NCI-H345 treated with DMSO at 0.1 percent for 48 hours (cell line): Measurements from ENCODE around the gene XAF1.
"Not testable (repeated sequence)": the region's sequence is repeated elsewhere in the genome, so short reads cannot be mapped to it uniquely, and the experiment has no call there.

Source experiments
- DNase-seq: peaks from one replicate; lab custom pipeline; 2025; ENCODE audit not compliant: unreplicated experiment; lab: John Stamatoyannopoulos, UW

The XAF1 gene

GRCh38 chr17:6753006-6753445 lies 2.8 kb upstream of the XAF1 start:
- DNase-seq, result no peak

GRCh38 chr17:6753546-6753945 lies 2.3 kb upstream of the XAF1 start:
- no peak for DNase-seq

- no peak for DNase-seq
These were observed 565 bp upstream of the XAF1 start for GRCh38 chr17:6755281-6755680.

- no peak for DNase-seq
These were observed 682 bp downstream of the XAF1 start for GRCh38 chr17:6756425-6757031.

GRCh38 chr17:6757747-6758146 lies 1.9 kb downstream of the XAF1 start:
- no peak for DNase-seq

- DNase-seq, result no peak
These were observed 5.9 kb downstream of the XAF1 start for GRCh38 chr17:6761779-6762178.

GRCh38 chr17:6768447-6768846 lies 12.6 kb downstream of the XAF1 start:
- DNase-seq, result no peak

- no peak for DNase-seq
These were observed 16.2 kb downstream of the XAF1 start for GRCh38 chr17:6772016-6772415.

GRCh38 chr17:6774906-6775305 lies 19.1 kb downstream of the XAF1 start:
- DNase-seq, result not testable (repeated sequence)

- DNase-seq, result no peak
These were observed 20.1 kb downstream of the XAF1 start, which contains the start of gene FBXO39 for GRCh38 chr17:6775871-6776405. TSS of gene FBXO39 (plus strand) at chr17:6776215. CDS start at chr17:6779869, 3,654 bp downstream.

- DNase-seq, result no peak
These were observed 23.6 kb downstream of the XAF1 start for GRCh38 chr17:6779411-6779810.

- no peak for DNase-seq
These were observed 24.2 kb downstream of the XAF1 start for GRCh38 chr17:6780001-6780400.

- no peak for DNase-seq
These were observed 25.0 kb downstream of the XAF1 start for GRCh38 chr17:6780886-6781285.

GRCh38 chr17:6782244-6782643 lies 26.4 kb downstream of the XAF1 start:
- no peak for DNase-seq

- no peak for DNase-seq
These were observed 30.8 kb downstream of the XAF1 start for GRCh38 chr17:6786618-6787017.

- DNase-seq, result no peak
These were observed 31.3 kb downstream of the XAF1 start for GRCh38 chr17:6787081-6787693.

- no peak for DNase-seq
These were observed 33.3 kb downstream of the XAF1 start for GRCh38 chr17:6789146-6789545.

- no peak for DNase-seq
These were observed 38.1 kb downstream of the XAF1 start for GRCh38 chr17:6793748-6794493.

GRCh38 chr17:6796017-6796886 lies 40.4 kb downstream of the XAF1 start:
- DNase-seq, result no peak

- DNase-seq, result no peak
These were observed 41.1 kb downstream of the XAF1 start for GRCh38 chr17:6796887-6797490.
